ENCODE measurements around the gene UBXN4.

UBXN4 gene

GRCh38 chr2:135815269-135815668 lies 73.6 kb downstream of the UBXN4 start:
- DNase-seq: no peak

DNA sequence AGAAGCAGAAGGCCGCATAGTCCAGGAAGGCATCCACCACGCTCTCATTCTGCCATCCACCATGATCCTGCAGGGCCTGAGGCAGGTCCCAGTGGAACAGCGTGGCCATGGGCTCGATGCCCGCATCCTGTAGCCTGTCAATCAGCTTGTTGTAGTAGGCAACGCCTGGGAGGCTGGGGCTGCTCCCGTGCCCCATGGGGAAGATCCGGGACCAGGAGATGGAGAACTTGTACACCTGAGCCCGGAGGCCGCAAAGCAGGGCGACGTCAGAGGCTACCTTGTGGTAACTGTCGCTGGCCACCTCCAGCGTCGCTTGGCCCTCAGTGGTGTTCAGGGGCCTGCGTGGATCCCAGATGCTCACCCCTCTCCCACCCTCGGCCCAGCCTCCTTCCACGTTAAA lies 75.8 kb downstream of the UBXN4 start:
- DNase-seq: no peak

GRCh38 chr2:135817951-135818350 lies 76.3 kb downstream of the UBXN4 start:
- DNase-seq: no peak

- peak; percentile 63 to 77 for DNase-seq
Observed at GRCh38 chr2:135818937-135819610, 77.4 kb downstream of the UBXN4 start.

DNA sequence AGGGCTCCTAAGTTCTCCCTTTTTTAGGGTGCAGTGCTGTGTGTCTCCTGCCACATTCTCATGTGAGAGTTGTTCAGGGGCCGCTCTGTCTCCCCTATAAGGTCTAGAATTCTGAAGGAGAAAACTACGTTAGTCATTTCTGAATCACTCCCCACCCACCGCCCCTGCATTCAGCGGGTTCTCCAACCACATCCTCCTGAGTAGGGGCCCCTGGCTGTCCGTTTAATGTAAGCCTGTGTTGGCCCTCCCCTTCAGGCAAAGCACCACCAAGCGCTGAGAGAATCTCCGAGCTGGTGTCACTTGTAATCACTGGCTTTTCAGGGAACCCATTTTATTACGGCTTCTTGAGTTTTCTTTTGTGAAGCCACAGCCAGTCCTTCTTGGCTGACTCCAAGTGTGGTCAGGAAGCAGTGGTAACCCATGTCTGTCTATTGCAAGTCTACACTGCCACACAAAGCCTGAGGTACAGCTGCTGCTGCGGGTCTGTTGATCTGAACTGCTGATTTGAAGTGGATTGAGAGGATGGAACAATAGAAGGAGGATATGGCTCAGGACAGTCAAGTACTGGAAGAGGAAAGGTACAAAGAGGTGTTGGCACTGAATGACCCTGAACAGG lies 78.5 kb downstream of the UBXN4 start:
- peak; percentile 87 to 92 for DNase-seq

DNA sequence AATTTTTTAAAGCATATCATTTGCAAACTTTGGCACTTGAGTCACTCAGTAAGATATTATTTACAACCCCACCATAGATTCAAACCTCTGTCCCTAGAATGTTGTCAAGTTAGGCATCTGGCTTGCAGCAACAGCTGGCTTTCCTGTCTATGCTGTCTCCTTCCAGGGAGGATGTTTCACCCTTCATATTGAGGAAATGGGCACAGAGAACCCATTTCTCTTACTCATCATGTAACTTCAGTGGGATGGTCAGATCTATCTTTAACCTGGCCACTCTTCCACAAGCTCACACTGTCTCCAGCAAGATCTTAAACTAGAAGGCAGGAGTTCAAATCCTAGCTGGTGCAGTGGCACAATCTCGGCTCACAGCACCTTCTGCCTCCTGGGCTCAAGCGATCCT lies 79.5 kb downstream of the UBXN4 start:
- DNase-seq: no peak

DNA sequence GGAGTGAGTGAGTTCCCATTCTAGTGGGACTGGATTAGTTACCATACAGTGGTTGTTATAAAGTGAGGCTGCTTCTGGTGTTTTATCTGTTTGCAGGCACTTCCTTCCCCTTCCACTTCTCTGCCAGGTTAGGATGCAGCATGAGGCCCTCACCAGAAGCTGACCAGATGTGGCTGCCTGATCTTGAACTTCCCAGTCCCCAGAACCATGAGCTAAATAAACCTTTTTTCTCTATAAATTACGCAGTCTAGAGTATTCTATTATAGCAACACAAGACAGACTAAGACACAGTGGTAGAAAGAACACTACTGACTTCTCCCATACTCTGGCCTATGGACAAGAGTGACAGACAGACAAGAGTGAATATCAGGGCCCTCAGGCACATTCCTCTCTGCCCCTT lies 81.2 kb downstream of the UBXN4 start:
- DNase-seq: no peak

DNA sequence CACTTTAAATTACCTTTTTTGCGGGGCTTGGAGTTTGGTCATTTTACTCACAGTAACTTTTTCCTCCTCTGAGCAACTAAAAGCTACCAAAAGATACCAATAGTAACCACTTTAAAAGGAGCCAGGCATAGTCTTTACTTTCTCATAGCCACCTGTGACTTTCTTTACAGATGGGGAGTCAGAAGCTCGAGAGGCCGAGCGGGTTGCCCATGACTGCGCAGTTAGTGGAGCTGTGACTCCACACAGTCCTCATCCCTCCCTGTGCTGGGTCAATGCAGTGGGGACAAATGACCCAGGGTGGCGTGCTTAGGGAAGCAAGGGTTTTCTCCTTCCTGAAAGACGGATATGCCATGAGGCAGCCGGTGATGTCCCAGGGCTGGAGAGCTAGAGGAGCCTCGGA lies 83.5 kb downstream of the UBXN4 start:
- DNase-seq: no peak

GRCh38 chr2:135825550-135826176 lies 84.0 kb downstream of the UBXN4 start:
- no peak for DNase-seq

DNA sequence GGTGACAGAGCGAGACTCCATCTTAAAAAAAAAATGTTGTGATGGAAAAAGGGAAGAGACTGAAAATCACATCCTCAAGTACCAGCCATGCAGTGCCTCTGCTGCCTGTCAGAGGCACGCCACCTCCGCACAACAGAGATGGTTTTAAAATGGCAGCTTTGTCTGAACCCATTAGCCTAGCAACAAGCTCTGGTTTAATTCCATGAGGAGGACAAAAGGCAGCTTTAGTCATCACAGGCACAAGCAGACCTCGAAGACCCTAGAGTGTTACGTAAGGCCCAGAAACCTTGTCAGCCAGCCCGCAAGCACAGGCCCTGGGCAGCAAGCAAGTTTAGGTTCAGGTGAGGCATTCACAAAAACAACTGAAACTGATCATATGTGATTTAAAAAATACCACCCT lies 84.9 kb downstream of the UBXN4 start:
- DNase-seq: no peak

- DNase-seq: no peak
Observed at GRCh38 chr2:135829378-135830135, 87.9 kb downstream of the UBXN4 start.

- no peak for DNase-seq
Observed at GRCh38 chr2:135831180-135831812, 89.6 kb downstream of the UBXN4 start.

GRCh38 chr2:135832891-135833290 lies 91.2 kb downstream of the UBXN4 start:
- DNase-seq: no peak

All from activated CD4-positive, alpha-beta T cell treated with anti-CD3 and anti-CD28 coated beads, Interleukin-2, amount 50 U/mL, for 48 hours (primary cell).